ENCODE data around the gene SERPING1.

- TF ChIP-seq YY1 (IDR thresholded peaks at IDR 0.05; ENCODE audit: insufficient read depth, insufficient read length) (no peak), ZNF274 (IDR thresholded peaks at IDR 0.05; ENCODE audit: low read depth, low read length) (no peak), SUZ12 (IDR thresholded peaks at IDR 0.05; ENCODE audit: extremely low read depth, insufficient read depth, insufficient read length) (no peak)
These were observed 65.4 kb downstream of the SERPING1 start for GRCh38 chr11:57662893-57663292.

Data from NT2/D1 (cell line).